ENCODE data around the gene STOX1.
"Not testable (repeated sequence)": the region's sequence is repeated elsewhere in the genome, so short reads cannot be mapped to it uniquely, and the experiment has no call there.

The STOX1 gene, protein sequence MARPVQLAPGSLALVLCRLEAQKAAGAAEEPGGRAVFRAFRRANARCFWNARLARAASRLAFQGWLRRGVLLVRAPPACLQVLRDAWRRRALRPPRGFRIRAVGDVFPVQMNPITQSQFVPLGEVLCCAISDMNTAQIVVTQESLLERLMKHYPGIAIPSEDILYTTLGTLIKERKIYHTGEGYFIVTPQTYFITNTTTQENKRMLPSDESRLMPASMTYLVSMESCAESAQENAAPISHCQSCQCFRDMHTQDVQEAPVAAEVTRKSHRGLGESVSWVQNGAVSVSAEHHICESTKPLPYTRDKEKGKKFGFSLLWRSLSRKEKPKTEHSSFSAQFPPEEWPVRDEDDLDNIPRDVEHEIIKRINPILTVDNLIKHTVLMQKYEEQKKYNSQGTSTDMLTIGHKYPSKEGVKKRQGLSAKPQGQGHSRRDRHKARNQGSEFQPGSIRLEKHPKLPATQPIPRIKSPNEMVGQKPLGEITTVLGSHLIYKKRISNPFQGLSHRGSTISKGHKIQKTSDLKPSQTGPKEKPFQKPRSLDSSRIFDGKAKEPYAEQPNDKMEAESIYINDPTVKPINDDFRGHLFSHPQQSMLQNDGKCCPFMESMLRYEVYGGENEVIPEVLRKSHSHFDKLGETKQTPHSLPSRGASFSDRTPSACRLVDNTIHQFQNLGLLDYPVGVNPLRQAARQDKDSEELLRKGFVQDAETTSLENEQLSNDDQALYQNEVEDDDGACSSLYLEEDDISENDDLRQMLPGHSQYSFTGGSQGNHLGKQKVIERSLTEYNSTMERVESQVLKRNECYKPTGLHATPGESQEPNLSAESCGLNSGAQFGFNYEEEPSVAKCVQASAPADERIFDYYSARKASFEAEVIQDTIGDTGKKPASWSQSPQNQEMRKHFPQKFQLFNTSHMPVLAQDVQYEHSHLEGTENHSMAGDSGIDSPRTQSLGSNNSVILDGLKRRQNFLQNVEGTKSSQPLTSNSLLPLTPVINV

DNA sequence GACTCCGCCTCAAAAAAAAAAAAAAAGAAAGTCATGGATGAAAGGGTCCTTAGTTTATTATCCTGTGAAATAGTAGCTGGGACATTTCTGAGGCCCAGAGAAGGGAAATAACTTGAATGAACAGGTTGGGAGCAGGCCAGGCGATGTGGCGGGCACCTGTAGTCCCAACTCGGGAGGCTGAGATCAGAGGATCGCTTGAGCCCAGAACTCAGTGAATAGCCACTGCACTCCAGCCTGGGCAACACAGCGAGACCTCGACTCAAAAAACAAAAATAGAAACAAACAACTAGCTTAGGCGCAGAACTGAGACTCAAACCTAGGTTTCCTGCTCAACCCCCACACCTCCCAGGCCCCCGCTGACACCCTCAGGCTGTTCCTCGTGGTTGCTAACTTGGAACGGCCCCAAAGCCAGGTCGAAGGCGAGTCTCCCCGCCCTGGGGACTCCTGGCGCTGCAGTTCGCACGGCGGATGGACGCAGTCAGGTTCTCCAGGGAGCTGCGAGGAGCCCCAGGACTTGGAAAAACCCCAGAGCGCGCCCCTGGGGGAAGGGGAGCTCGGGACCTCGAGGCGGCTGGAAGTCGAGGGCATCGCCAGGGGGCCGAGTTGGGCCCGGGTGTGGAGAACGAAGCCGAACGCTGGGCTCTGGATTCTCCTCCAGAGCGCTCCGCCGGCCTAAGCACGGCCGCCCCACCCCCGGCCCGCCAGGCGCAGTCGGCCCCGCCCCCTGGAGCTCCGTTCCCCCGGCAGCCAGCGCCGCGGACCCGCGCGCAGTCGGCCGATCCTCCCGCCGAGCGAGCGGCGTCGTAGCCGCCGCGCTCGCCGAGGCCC lies at the start of gene STOX1:
Gene STOX1, plus strand, starts transcription at position 768 of the 828 bp plus-strand sequence. CDS start 93 bp downstream, outside the sequence.
- DNase-seq = peak; percentile 82

DNA sequence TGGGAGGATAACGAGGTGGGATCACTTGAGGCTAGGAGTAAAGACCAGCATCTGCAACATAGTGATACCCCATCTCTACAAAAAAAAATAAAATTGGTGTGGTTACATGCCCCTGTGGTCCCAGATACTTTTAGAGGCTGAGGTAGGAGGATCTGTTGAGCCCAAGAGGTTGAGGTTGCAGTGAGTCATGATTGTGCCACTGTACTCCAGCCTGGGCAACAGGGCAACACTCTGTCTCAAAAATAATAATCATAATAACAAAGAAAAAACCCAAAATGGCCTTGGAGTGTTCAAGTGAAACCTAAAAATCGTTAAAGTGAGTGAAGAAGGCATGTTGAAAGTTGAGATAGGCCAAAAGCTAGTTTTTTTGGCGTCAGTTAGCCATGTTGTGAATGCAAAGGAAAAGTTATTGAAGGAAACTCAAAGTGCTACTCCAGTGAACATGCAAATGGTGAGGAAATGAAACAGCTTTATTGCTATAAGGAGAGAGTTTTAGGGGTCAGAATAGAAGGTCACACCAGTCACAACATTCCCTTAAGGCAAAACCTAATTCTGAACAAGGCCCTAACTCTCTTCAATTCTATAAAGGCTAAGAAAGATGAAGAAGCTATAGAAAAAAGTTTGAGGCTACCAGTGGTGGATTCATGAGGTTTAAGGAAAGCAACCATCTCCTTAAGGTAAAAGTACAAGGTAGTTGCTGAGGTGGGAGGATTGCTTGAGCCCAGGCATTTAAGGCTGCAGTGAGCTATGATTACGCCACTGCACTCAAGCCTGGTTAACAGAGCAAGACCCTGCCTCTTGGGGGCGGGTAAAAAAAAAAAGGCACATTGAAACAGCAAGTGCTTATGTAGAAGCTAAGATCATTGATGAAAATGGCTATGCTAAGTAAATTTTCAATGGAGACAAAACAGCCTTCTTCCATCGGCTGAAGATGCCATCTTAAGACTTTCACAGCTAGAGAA lies 45.4 kb upstream of the STOX1 start:
- no peak for DNase-seq

DNA sequence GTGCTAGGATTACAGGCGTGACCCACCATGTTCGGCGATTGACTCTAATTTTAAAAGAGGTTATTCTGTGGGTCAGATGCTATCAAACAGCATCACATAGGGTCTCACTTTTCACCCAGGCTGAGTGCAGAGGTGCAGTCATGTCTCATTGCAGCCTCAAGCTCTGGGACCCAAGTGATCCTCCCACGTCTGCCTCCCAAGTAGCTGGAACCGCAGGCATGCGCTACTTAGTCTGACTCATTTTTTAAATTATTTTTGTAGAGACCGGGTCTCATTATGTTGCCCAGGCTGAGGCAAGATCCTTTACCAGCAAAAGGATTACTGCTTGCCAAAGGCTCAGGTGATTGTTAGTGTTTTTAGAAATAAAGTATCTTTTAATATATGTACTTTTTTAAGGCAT lies 42.9 kb upstream of the STOX1 start:
- DNase-seq = no peak

DNA sequence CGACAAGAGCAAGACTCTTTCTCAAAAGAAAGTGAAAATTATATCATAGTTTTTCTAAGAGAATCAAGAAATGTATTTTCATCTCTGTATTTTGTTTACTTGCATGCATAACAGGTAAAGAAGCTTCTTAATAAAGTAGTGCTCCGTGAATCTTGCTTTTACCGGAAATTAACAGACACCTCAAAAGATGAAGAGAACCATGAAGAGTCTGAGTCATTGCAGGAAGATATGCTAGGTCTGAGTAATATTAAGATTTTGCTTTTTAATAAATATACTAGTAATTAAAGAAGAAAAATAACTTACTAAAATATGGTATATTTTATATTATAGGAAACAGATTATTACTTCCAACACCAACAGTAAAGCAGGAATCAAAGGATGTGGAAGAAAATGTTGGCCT lies 39.5 kb upstream of the STOX1 start:
- no peak for DNase-seq

DNA sequence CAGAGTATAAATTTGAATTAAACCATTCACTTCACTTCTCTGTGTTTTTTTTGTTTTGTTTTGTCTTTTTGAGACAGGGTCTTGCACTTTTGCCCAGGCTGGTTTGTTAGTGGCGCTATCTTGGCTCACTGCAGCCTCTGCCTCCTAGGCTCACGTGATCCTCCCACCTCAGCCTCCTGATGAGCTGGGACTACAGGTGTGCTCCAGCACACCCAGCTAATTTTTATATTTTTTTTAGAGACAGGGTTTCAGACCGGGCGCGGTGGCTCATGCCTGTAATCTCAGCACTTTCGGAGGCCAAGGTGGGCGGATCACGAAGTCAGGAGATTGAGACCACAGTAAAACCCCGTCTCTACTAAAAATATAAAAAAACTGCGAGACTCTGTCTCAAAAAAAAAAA lies 36.9 kb upstream of the STOX1 start:
- DNase-seq = no peak

DNA sequence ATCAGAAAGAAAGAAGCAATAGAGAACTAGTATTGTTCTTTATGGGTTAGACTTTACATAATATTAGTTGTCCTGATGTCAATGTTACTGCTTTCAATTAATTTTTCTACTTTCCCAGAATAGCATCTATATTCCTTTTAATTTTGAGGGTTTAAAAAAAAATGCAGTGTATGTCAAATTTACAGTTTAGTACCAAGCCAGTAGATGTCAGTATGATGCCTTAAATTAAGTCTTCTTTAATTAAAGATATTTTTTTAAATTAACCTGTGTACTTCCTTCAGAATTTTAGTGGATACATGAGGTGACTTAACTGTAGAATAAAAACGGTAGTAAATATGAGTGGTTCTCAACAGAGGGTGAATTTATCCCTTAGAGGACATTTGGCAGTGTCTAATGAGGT lies 35.2 kb upstream of the STOX1 start:
- DNase-seq = no peak

DNA sequence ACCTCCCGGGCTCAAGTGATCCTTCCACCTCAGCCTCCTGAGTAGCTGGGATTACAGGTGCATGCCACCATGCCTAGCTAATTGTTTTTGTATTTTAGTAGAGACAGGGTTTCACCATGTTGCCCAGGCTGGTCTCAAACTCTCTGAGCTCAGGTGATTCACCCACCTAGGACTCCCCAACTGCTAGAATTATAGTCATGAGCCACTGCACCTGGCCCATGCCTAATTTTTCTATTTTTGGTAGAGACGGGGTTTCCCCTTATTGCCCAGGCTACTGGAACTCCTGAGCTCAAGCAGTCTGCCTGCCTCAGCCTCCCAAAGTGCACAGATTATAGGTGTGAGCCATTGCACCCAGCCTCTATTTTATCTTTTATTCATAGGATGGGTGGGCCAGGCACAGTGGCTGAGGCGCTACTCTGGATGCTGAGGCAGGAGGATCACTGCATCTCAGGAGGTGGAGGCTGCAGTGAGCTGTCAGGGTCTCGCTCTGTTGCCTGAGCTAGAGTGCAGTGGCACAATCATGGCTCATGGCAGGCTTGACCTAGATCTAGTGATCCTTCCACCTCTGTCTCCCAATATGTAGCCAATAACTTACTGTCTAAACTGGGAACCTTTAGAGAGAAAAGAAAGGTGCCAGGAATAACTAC lies 31.3 kb upstream of the STOX1 start:
- DNase-seq = no peak

DNA sequence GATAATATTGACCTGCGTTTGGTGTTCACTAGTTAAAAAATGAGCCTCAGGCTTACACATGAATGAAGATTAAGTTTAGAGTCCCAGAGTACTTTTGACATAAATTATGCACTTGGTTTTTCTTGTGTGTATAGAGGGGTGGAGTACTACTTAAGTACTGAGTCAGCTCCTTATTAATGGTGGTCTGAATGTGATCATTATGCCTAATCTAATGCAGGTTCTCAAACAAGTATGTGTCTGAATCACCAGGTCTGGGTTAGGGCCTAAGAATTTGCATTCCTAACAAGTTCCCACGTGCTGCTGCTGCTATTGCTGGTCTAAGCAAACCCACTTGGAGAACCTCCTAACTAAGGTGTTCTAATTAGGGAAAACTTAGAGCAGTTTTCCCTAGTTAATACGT lies 30.7 kb upstream of the STOX1 start:
- no peak for DNase-seq

DNA sequence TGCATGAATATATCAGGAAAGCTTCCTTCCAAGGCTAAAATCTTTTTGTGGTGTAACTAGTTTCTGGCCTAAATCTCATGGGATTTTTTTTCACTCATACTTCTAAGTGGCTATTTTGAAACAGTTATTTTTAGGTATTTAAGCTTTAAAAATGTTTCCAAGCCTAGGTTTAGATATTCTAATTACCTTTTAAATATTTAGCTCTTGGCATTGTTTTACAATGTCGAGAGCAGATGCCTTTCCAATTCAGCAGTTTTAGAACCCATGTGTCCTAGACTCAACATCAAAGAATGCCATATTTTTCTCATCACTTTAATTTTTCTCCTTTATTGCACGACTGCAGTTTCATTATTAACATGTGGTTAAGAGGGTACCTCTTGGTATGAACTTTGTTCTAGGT lies 27.1 kb upstream of the STOX1 start:
- DNase-seq = no peak

DNA sequence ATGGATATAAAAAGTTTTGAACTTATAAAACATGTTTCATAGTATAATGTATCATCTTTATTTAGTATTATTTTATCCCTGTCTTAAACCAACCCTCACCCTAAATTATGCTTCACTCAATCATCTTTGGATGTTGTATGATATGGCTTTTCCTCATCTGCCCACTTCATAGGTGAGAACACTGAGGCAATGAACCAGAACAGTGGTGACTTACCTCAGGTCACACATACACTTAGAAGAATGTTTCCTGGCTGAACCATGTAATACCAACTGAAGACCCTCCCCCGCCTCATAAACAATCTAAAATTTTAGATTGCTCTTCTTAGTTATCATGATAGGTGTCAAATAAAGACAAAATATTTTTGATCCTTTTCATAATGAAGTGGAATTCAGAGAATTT lies 22.6 kb upstream of the STOX1 start:
- no peak for DNase-seq

DNA sequence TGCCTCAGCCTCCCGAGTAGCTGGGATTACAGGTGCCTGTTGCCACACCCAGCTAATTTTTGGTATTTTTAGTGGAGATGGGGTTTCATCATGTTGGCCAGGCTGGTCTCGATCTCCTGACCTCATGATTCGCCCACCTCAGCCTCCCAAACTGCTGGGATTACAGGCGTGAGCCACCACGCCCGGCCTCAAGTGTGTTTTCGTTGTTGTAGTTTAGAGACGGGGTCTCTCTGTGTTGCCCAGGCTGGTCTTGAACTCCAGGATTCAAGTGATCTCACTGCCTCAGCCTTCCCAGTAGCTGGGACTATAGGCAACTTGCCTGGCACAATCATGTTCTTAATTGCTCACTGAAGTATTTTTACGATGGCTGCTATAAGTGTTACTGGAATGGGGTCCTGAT lies 16.5 kb upstream of the STOX1 start:
- DNase-seq = not testable (repeated sequence)

DNA sequence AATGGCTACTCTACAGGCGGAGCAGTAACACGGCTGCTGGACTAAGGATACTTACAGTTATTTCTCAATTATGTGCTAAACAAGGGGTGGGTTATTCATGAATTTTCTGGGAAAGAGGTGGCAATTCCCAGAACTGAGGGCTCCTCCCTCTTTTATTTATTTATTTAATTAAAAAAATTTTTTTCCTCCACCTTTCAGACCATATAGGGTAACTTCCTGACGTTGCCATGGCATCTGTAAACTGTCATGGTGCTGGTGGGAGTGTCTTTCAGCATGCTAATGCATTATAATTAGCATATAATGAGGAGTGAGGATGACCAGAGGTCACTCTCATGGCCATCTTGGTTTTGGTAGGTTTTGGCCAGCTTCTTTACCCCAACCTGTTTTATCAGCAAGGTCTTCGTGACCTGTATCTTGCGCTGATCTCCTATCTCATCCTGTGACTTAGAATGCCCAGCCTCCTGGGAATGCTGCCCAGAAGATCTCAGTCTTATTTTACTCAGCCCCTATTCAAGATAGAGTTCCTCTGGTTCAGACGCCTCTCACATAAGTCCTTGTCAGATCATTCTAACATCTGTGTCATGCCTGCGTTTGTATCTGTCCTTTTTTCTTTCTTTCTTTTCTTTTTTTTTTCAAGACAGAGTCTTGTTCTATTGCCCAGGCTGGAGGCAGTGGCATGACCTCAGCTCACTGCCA lies 15.9 kb upstream of the STOX1 start:
- no peak for DNase-seq

DNA sequence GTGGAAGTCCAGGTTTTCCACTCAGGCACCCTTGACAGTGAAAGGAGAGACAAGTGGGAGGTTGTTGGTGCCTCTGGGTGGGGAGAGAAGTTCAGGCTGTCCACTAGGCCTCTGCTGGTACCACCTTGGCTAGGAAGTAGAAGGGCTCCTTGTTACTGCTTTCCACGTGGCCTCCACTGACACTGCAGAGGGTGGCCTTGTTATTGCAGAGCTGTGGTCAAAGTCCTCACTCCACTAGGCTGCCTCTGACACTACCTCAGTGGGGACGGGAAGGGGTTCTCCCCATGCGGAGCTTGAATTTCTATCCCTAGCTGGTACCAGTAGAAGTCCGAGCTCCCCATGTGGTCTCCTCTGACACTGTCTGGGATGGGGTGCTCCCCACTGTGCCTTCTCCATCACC lies 14.9 kb upstream of the STOX1 start:
- no peak for DNase-seq

DNA sequence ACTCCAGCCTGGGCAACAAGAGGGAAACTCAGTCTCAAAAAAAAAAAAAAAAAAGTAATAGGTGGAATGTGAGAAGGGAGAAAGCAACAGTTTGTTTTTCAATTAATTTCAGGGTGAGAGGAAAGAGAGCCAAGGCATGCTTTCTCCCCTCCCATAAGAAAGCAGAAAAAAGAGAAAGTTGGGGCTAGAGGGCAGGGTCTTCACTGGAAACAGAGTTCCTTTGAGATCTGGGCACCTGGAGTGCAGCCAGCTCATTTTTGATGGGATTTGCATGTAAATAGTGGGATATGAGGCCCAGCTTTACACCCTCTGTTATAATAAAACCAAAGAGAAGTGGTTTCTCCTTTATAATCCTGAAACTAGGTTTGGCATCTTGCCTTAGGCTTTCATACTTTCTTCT lies 13.8 kb upstream of the STOX1 start:
- DNase-seq = no peak

DNA sequence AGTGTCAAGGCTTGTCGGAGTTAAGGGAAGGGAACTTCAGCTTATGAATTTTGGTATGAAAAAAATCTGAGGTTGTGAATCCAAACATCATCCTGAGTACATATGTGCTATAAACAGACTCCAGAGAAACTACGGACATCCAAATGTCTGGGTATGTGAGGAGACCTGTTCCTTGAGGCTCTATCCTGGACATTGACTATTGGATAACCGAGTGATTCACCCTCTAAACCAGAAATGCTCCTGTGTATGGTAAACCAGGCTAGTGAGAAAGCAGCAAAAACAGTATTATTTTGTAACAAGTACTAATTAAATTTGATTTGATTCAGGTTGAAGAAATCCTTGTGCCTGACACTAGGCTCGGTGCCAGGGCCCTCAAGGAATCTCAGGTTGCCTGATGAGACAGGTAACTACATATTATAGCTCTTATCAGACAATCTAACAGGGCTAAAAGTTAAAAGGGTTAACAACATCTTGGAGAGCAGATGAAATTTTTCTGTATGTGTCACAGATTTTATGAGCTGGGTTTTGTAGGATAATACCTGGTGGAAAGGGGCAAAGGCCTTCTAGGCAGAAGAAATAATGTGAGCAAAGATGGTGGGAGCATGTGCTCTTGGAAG lies 10.4 kb upstream of the STOX1 start:
- no peak for DNase-seq

DNA sequence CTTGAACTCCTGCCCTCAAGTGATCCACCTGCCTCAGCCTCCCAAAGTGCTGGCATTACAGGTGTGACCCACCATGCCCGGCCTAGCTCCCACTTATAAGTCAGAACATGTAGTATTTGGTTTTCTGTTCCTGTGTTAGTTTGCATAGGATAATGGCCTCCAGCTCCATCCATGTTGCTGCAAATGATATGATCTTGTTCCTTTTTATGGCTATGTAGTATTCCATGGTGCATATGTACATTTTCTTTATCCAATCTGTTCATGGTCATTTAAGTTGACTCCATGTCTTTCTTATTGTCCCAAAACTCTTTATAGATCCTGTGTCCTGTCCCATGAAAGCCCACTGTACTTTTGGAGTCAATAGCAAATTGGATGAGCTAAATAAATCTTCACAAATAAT lies 7.0 kb upstream of the STOX1 start:
- DNase-seq = not testable (repeated sequence)

DNA sequence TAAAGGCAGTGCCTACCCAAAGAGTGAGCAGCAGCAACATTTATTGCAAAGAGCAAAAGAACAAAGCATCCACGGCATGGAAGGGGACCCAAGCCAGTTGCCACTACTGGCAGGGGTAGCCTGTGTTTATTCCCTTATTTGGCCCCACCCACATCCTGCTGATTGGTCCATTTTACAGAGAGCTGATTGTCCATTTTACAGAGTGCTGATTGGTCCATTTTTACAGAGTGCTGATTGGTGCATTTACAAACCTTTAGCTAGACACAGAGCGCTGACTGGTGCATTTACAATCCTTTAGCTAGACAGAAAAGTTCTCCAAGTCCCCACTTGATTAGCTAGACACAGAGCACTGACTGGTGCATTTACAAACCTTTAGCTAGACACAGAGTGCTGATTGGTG lies 4.7 kb upstream of the STOX1 start:
- DNase-seq = not testable (repeated sequence)

DNA sequence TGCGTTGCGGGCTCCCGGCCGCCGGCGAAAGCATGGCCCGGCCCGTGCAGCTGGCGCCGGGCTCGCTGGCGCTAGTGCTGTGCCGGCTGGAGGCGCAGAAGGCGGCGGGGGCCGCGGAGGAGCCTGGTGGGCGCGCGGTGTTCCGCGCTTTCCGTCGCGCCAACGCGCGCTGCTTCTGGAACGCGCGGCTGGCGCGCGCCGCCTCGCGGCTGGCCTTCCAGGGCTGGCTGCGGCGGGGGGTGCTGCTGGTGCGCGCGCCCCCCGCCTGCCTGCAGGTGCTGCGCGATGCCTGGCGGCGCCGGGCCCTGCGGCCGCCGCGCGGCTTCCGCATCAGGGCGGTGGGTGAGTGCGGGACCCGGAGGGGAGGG lies 245 bp downstream of the STOX1 start:
- DNase-seq = not testable (repeated sequence)

DNA sequence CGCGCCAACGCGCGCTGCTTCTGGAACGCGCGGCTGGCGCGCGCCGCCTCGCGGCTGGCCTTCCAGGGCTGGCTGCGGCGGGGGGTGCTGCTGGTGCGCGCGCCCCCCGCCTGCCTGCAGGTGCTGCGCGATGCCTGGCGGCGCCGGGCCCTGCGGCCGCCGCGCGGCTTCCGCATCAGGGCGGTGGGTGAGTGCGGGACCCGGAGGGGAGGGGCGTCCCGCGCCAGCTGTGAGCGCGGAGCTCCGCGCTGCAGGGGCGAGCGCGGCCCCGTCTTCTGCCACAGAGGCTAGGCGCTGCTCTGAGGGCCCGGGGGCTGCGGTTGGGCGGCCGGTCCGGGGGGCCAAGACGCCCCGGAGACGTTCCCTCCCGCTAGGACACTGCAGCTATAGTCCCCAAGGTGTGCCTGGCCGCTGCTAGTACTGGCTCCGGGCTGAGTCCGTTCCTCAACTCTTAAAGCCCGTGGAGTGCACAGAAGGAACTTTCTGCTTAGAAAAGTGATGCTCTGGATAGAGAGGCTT lies 811 bp downstream of the STOX1 start:
- peak; percentile 43 for DNase-seq

DNA sequence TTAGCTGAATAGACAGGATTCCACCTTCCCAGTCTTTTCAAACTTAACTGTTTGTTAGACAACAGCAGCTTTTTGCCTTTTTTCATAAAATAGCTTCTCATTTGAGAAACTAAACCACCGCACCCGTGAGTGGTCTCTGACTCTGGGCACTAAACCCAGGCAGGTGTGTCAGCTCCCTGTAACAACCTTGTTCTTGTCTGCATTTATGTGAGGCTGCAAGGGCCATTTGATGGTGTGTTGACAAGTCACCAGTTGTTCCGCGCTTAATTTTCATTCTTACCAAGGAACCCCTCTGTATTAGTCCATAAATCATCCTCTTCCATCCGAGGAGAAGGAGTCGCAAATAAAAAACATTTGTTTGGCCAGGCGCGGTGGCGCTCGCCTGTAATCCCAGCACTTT lies 1.5 kb downstream of the STOX1 start:
- DNase-seq = no peak
